GM12864 (cell line): ENCODE results near the gene GINS3.

Source experiments
- DNase-seq: peaks from one replicate; pipeline ENCODE4 v3.0.0-alpha.2; 2011; ENCODE audit warnings: low read depth
- H3K4me3 ChIP-seq: 2 replicates; pipeline ENCODE4 v1.5.1; 2011; ENCODE audit warnings: mild to moderate bottlenecking, low read depth, low read length, control low read depth
- TF ChIP-seq, protein P1 (sequence below): IDR thresholded peaks from 2 replicates; pipeline ENCODE4 v1.5.1; 2011; ENCODE audit warnings: low read depth, mild to moderate bottlenecking, moderate library complexity, low read length, control low read depth, inconsistent platforms; ENCODE audit errors: missing control alignments

GINS3 gene

DNA sequence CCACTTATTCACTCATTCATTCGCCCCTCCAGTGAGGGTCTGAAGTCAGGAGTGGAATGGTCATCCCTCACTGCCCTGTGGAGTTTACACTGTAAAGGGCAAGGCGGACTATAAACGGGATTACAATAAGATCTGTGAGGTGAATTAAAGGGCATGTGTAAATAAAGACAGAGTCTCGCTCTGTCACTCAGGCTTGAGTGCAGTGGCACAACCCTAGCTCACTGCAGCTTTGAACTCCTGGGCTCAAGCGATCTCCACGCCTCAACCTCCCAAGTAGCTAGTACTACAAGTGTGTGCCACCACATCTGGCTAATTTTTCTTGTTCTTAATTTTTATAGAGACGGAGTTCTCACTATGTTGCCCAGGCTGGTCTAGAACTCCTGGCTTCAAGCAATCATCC is 25.8 kb downstream of the GINS3 start:
- H3K4me3 ChIP-seq, result no peak overlapping the region
- DNase-seq, result no peak
- TF ChIP-seq, protein P1, sequence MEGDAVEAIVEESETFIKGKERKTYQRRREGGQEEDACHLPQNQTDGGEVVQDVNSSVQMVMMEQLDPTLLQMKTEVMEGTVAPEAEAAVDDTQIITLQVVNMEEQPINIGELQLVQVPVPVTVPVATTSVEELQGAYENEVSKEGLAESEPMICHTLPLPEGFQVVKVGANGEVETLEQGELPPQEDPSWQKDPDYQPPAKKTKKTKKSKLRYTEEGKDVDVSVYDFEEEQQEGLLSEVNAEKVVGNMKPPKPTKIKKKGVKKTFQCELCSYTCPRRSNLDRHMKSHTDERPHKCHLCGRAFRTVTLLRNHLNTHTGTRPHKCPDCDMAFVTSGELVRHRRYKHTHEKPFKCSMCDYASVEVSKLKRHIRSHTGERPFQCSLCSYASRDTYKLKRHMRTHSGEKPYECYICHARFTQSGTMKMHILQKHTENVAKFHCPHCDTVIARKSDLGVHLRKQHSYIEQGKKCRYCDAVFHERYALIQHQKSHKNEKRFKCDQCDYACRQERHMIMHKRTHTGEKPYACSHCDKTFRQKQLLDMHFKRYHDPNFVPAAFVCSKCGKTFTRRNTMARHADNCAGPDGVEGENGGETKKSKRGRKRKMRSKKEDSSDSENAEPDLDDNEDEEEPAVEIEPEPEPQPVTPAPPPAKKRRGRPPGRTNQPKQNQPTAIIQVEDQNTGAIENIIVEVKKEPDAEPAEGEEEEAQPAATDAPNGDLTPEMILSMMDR, result no peak

DNA sequence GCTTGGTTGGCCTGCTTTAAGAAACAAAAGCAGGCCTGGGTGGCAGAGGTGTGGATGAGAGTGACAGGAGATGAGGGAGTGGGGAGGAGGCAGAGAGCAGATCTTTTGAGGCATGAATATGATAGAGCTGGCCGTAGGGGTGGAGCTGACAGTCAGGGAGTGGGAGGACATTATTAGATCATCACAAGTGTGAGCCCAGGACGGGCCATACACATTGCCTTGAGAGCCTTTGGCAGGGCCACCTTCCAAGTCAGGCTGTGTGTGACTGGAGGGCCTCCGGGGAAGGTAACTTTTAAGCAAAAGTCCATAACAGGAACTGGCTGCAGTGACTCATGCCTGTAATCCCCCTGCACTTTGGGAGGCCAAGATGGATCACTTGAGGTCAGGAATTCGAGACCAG is 26.3 kb downstream of the GINS3 start:
- DNase-seq, result no peak
- TF ChIP-seq, protein P1, result no peak
- H3K4me3 ChIP-seq, result no peak overlapping the region

DNA sequence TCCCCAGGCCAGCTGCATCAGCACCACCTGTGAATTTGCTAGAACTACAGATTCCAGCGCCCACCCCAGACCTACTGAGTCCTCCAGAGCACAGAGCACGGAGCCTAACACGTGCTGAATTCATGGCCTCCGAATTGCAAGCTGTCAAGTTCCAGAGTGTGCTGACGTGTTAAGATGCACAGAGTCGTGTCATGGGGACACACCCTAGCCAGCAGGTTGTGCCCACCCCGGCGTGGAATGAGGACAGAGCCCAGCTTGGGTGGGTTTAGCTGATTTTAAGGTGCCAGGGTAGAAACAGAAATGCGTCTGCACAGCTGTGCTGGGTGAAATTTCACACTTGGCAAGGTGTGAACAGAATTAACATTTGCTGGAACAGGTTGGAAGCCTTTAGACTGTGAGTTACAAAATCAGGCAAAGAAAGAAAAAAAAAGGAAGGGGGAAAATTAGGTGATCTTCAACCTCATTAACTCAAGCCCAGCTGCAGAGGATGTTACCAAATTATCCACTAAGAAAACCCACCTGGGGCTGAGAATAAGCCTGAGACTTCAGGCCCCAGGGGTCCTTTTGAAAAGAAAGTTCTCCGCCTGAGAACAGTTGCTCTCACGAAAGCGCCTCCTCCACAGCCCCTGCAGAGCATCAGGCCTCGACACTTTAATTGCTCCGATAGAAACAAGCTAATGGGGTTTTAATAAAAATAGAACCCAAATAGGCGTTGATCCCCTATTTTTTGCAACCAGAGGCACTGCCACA is 27.1 kb downstream of the GINS3 start:
- H3K4me3 ChIP-seq, result no peak overlapping the region
- TF ChIP-seq, protein P1, result no peak
- no peak for DNase-seq

DNA sequence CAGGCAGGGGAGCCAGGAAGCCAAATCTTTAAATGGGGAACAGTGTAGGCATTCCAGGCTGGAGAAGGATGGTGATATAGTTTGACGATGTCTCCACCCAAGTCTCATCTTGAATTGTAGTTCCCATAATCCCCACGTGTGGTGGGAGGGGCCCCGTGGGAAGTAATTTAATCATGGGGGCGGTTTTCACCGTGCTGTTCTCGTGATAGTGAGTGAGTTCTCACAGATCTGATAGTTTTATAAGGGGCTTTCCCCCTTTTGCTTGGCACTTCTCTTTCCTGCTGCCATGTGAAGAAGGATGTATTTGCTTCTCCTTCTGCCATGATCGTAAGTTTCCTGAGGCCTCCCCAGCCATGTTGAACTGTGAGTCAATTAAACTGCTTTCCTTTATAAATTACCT is 28.8 kb downstream of the GINS3 start:
- TF ChIP-seq, protein P1, result no peak
- H3K4me3 ChIP-seq, result no peak overlapping the region

DNA sequence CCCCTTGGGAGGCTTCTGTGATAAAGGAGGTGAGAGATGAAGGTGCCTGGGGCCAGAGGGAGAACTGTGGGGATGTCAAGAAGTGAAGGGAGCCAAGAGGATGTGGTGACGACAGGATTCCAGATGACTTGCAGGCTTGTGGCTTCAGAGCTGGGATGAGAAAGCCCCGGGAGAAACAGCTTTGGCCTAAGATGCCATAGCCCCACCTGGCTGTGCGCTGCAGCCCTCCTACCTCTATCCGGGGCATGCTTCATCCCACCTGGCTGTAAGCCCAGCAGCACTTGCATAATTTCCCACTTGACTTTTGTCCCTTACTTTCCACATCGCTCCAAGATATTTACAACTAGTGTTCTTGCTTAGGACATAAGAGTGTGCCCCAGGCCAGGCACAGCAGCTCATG is 29.3 kb downstream of the GINS3 start:
- DNase-seq, result no peak
- H3K4me3 ChIP-seq, result no peak overlapping the region

More for the DNA sequence above, 28.8 kb downstream of the GINS3 start:
- no peak for DNase-seq

DNA sequence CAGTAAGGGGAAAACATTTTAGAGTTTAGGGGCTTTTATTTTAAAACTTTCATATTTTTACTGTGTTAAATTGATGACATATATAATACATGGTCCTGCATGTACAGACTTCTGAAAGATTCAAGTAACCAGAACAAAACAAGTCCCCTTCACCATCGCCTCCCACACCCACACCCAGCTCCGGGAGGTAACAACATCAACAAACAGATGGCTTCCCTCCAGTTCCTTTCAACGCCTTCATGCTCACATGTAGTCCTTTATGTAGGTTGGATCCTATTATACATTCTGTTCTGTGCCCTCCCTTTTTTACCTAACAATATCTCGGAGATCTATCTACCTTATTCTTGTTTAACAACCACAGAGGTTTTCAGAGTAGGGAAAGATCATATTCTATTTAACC is 30.5 kb downstream of the GINS3 start:
- no peak for DNase-seq
- no peak overlapping the region for H3K4me3 ChIP-seq
- TF ChIP-seq, protein P1, result no peak

More for the DNA sequence above, 29.3 kb downstream of the GINS3 start:
- TF ChIP-seq, protein P1, result no peak

DNA sequence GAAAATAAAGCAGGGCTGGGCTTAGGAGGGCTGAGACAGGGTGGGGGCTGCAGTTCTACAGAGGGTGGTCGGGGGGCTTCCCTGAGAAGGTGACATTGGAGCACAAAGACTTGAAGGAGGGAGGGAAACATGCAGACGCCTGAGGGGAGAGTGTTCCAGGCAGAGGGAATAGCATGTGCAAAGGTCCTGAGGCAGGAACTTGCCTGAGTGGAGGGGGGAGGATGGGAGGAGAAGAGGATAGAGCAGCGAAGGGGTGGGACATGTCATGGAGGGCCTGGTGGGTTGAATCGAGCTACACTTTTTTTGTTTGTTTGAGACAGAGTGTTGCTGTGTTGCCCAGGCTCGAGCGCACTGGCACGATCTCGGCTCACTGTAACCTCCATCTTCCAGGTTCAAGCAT is 33.0 kb downstream of the GINS3 start:
- no peak for DNase-seq
- TF ChIP-seq, protein P1, result no peak
- no peak overlapping the region for H3K4me3 ChIP-seq
